H9 (cell line): ENCODE measurements around the gene KIF21A. TPM values are rescaled to one million over a fixed set of nuclear protein-coding genes. Genes with fewer than 3 reads are reported as not detected.

Experiments used
- DNase-seq: peaks from one replicate; pipeline ENCODE4 v3.0.0-alpha.2; 2017
- H2AFZ ChIP-seq: one replicate; pipeline ENCODE4 v1.6.1; 2013; ENCODE audit warnings: mild to moderate bottlenecking, low read length, control low read depth, moderate library complexity
- H2AK5ac ChIP-seq: 2 replicates; pipeline ENCODE4 v1.6.1; 2013; ENCODE audit warnings: low read length, control low read depth, mixed read lengths; ENCODE audit not compliant: insufficient read length
- H2BK120ac ChIP-seq: one replicate; pipeline ENCODE4 v1.6.1; 2013; ENCODE audit warnings: low read depth, mild to moderate bottlenecking, low read length, control low read depth, inconsistent platforms; ENCODE audit not compliant: poor library complexity, severe bottlenecking
- H2BK12ac ChIP-seq: 2 replicates; pipeline ENCODE4 v1.6.1; 2013; ENCODE audit warnings: low read length, control low read depth, mixed read lengths, low read depth; ENCODE audit not compliant: insufficient read length
- H2BK15ac ChIP-seq: 2 replicates; pipeline ENCODE4 v1.6.1; 2013; ENCODE audit warnings: low read depth, low read length, control low read depth
- H2BK20ac ChIP-seq: one replicate; pipeline ENCODE4 v1.6.1; 2013; ENCODE audit warnings: low read depth, mild to moderate bottlenecking, low read length, control low read depth, inconsistent platforms; ENCODE audit not compliant: poor library complexity, severe bottlenecking
- H2BK5ac ChIP-seq: 2 replicates; pipeline ENCODE4 v1.6.1; 2013; ENCODE audit warnings: low read length, control low read depth, mixed read lengths; ENCODE audit not compliant: insufficient read length
- H3K14ac ChIP-seq: 2 replicates; pipeline ENCODE4 v1.6.1; 2013; ENCODE audit warnings: low read length, control low read depth; ENCODE audit not compliant: insufficient read depth
- H3K18ac ChIP-seq: 2 replicates; pipeline ENCODE4 v1.6.1; 2013; ENCODE audit warnings: low read depth, mild to moderate bottlenecking, mixed read lengths, low read length, control low read depth; ENCODE audit not compliant: insufficient read length
- H3K23ac ChIP-seq: 2 replicates; pipeline ENCODE4 v1.6.1; 2013; ENCODE audit warnings: low read length, control low read depth, mixed read lengths, low read depth; ENCODE audit not compliant: insufficient read length
- H3K23me2 ChIP-seq: 2 replicates; pipeline ENCODE4 v1.6.1; 2013; ENCODE audit warnings: low read depth, mild to moderate bottlenecking, mixed read lengths, low read length, control low read depth; ENCODE audit not compliant: insufficient read length, poor library complexity, severe bottlenecking
- H3K27ac ChIP-seq: 2 replicates; pipeline ENCODE4 v1.5.1; 2013; ENCODE audit warnings: low read length, control low read depth, mixed read lengths, low read depth; ENCODE audit not compliant: insufficient read length
- H3K27me3 ChIP-seq: 2 replicates; pipeline ENCODE4 v1.6.1; 2013; ENCODE audit warnings: low read length, control low read depth, inconsistent platforms; ENCODE audit not compliant: insufficient read depth
- H3K4ac ChIP-seq: 2 replicates; pipeline ENCODE4 v1.6.1; 2013; ENCODE audit warnings: low read depth, mild to moderate bottlenecking, control low read depth, inconsistent platforms, low read length, moderate library complexity
- H3K4me1 ChIP-seq: 2 replicates; pipeline ENCODE4 v1.6.1; 2013; ENCODE audit warnings: low read length, control low read depth, inconsistent platforms; ENCODE audit not compliant: insufficient read depth
- H3K4me2 ChIP-seq: 2 replicates; pipeline ENCODE4 v1.6.1; 2013; ENCODE audit warnings: low read length, control low read depth, mixed read lengths; ENCODE audit not compliant: insufficient read length, insufficient read depth
- H3K56ac ChIP-seq: 2 replicates; pipeline ENCODE4 v1.6.1; 2013; ENCODE audit warnings: low read depth, mild to moderate bottlenecking, mixed read lengths, low read length, control low read depth; ENCODE audit not compliant: insufficient read length
- H3K79me1 ChIP-seq: 2 replicates; pipeline ENCODE4 v1.6.1; 2013; ENCODE audit warnings: low read depth, mild to moderate bottlenecking, moderate library complexity, low read length, control low read depth, inconsistent platforms; ENCODE audit not compliant: insufficient read depth, poor library complexity, severe bottlenecking
- H3K79me2 ChIP-seq: 2 replicates; pipeline ENCODE4 v1.6.1; 2013; ENCODE audit warnings: low read length, control low read depth, inconsistent platforms; ENCODE audit not compliant: insufficient read depth
- H3K9ac ChIP-seq: 2 replicates; pipeline ENCODE4 v1.6.1; 2013; ENCODE audit warnings: low read length, control low read depth, mixed read lengths; ENCODE audit not compliant: insufficient read length; ENCODE audit errors: extremely low read depth
- H3K9me3 ChIP-seq: one replicate; pipeline ENCODE4 v1.6.1; 2013; ENCODE audit warnings: low read depth, low read length, inconsistent platforms; ENCODE audit not compliant: control insufficient read depth
- H3T11ph ChIP-seq: one replicate; pipeline ENCODE4 v1.6.1; 2013; ENCODE audit warnings: mild to moderate bottlenecking, low read length, control low read depth, inconsistent platforms
- H4K20me1 ChIP-seq: one replicate; pipeline ENCODE4 v1.6.1; 2013; ENCODE audit not compliant: control insufficient read depth, insufficient read length, insufficient read depth
- H4K5ac ChIP-seq: 2 replicates; pipeline ENCODE4 v1.6.1; 2013; ENCODE audit warnings: low read depth, mild to moderate bottlenecking, mixed read lengths, low read length, control low read depth; ENCODE audit not compliant: insufficient read length
- H4K8ac ChIP-seq: replicated peaks from 2 replicates; pipeline ENCODE4 v1.6.1; 2013; ENCODE audit warnings: low read length, control low read depth, mixed read lengths, low read depth; ENCODE audit not compliant: insufficient read length
- H4K91ac ChIP-seq: 2 replicates; pipeline ENCODE4 v1.6.1; 2013; ENCODE audit warnings: low read depth, mild to moderate bottlenecking, moderate library complexity, mixed read lengths, low read length, control low read depth; ENCODE audit not compliant: insufficient read length
- H3K27ac Mint-ChIP-seq, 3 experiments: 2 replicates in 2 of 3; 3 replicates in 1 of 3; pipeline ENCODE4 v1.8.0; 2020 to 2021; ENCODE audit warnings: mixed read lengths in 3 of 3, mild to moderate bottlenecking in 1 of 3, moderate library complexity in 1 of 3
- H3K27me3 Mint-ChIP-seq: 2 replicates; pipeline ENCODE4 v1.8.0; 2021; ENCODE audit warnings: low read depth, mild to moderate bottlenecking, moderate library complexity, mixed read lengths
- H3K36me3 Mint-ChIP-seq, 3 experiments: 2 replicates in 2 of 3; 3 replicates in 1 of 3; pipeline ENCODE4 v1.8.0; 2020 to 2021; ENCODE audit warnings: low read depth in 3 of 3, mixed read lengths in 3 of 3; ENCODE audit not compliant: insufficient read depth in 1 of 3
- H3K4me1 Mint-ChIP-seq, 2 experiments: 2 replicates each; pipeline ENCODE4 v1.8.0; 2020; ENCODE audit warnings: mixed read lengths in 2 of 2
- H3K4me3 Mint-ChIP-seq, 2 experiments: 2 replicates in 1 of 2; 3 replicates in 1 of 2; pipeline ENCODE4 v1.8.0; 2020 to 2021; ENCODE audit warnings: mild to moderate bottlenecking in 2 of 2, mixed read lengths in 2 of 2, moderate library complexity in 1 of 2
- H3K9me3 Mint-ChIP-seq, 2 experiments: 2 replicates in 1 of 2; 3 replicates in 1 of 2; pipeline ENCODE4 v1.8.0; 2020; ENCODE audit warnings: mild to moderate bottlenecking in 2 of 2, mixed read lengths in 2 of 2, moderate library complexity in 1 of 2
- WGBS: extraction: QIAGEN DNeasy Blood & Tissue Kit; methylation state at CpG from one replicate; pipeline ENCODE4 v1.1.7; 2013; ENCODE audit warnings: missing lambda C conversion rate, low lambda C conversion rate, mixed read lengths; ENCODE audit not compliant: insufficient read length; ENCODE audit errors: extremely low coverage; 5-methylcytosine and 5-hydroxymethylcytosine counted together
- total RNA-seq: library from RNA; stranded (reverse); gene quantifications from 2 replicates; pipeline ENCODE4 v1.2.1, GENCODE V29; 2021
- TF ChIP-seq, protein P1 (sequence below): fragments of 200-600 bp; sonication (generic); conservative IDR thresholded peaks from 3 replicates; pipeline ENCODE4 v1.8.0; 2021; ENCODE audit warnings: antibody characterized with exemption, mild to moderate bottlenecking

The KIF21A gene
- total RNA-seq, 1 experiment from 2014 or later: 17.2 TPM

DNA sequence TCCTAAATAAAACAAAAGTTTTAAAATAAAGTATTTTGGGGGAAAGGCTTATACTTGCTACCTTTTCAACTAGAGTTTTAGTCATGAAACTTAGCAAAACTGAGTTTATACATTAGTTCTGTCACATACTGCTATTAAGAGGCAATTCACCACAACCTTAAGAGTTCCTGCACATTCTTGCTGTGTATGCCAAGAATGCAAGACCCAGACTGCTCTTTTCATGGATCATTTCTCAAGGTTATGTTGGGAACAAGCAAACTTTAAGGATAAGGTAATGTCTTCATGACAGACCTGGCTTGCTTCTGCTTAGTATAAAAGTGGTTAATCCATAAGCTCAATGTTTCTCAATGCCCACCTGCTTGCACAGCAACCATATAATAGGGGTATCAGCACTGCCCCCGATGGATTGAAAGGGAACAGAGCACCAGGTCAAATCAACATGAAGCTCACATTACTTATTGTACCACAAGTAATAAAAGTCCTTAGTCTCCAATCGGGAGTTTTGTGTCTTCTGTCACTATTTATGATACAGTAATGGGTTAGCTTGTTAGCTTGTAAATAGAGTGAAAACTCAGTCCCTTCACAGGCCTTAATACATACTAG, 67.6 kb downstream of the KIF21A start:
- Histone ChIP-seq H3K23me2 (no peaks in the 10 kb centered on the region), H2BK5ac (no peak overlapping the region), H2BK12ac (no peak overlapping the region), H4K5ac (no peak overlapping the region), H2BK15ac (no peak overlapping the region), H3K9ac (no peak overlapping the region), H3K27me3 (no peaks in the 10 kb centered on the region), H3K9me3 (no peaks in the 10 kb centered on the region), H3K56ac (no peak overlapping the region), H4K8ac (no peak overlapping the region), H2BK20ac (no peak overlapping the region), H4K20me1 (no peaks in the 10 kb centered on the region), H3K27ac (no peak overlapping the region), H3K14ac (no peak overlapping the region), H3K4me1 (peaks cover 7% of the 10 kb centered on the region; the same call in 1 of the 2 replicates), H3K79me2 (no peaks in the 10 kb centered on the region), H3K79me1 (no peaks in the 10 kb centered on the region), H3T11ph (no peak overlapping the region), H2AK5ac (no peak overlapping the region), H3K23ac (no peak overlapping the region), H3K4me2 (no peak overlapping the region), H3K18ac (no peak overlapping the region), H2BK120ac (no peak overlapping the region), H4K91ac (no peak overlapping the region), H2AFZ (no peak overlapping the region), H3K4ac (no peak overlapping the region)
- Mint-ChIP-seq H3K9me3 (no peaks in the 10 kb centered on the region), H3K4me1 (peaks cover 14 to 18% of the 10 kb centered on the region in 2 experiments), H3K36me3 (0 out of 7 replicates have a peak, but pooled peaks cover 0 to 1% (median 0%) of the 10 kb centered on the region in 3 experiments), H3K27me3 (no peaks in the 10 kb centered on the region), H3K4me3 (no peak overlapping the region), H3K27ac (peak overlapping the region in 1 of 3 experiments; percentile 21; a peak in 1 of 7 replicates)
- DNase-seq: no peak
- TF ChIP-seq, protein P1, sequence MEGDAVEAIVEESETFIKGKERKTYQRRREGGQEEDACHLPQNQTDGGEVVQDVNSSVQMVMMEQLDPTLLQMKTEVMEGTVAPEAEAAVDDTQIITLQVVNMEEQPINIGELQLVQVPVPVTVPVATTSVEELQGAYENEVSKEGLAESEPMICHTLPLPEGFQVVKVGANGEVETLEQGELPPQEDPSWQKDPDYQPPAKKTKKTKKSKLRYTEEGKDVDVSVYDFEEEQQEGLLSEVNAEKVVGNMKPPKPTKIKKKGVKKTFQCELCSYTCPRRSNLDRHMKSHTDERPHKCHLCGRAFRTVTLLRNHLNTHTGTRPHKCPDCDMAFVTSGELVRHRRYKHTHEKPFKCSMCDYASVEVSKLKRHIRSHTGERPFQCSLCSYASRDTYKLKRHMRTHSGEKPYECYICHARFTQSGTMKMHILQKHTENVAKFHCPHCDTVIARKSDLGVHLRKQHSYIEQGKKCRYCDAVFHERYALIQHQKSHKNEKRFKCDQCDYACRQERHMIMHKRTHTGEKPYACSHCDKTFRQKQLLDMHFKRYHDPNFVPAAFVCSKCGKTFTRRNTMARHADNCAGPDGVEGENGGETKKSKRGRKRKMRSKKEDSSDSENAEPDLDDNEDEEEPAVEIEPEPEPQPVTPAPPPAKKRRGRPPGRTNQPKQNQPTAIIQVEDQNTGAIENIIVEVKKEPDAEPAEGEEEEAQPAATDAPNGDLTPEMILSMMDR: peak; percentile 64
- no CpG with 5 or more reads among the region's 2 CpGs for WGBS
